Ascending aorta (tissue), 2 donors: ENCODE measurements around the gene ZNF665. TPM values are rescaled to one million over a fixed set of nuclear protein-coding genes. Genes with fewer than 3 reads are reported as not detected.
"Not testable (repeated sequence)": the region's sequence is repeated elsewhere in the genome, so short reads cannot be mapped to it uniquely, and the experiment has no call there.

Experiments used
- DNase-seq, 2 donors: peaks; one replicate each; pipeline ENCODE4 v3.0.0-alpha.2; 2019; ENCODE audit warnings: low spot score in 2 of 2
- H3K27ac ChIP-seq, 2 donors: fragments of 200-600 bp; sonication (generic); one replicate each; pipeline ENCODE4 v1.5.1; 2016 to 2017; ENCODE audit warnings: mild to moderate bottlenecking in 1 of 2
- H3K27me3 ChIP-seq: fragments of 200-600 bp; sonication (generic); one replicate; pipeline ENCODE4 v1.5.1; 2017
- H3K36me3 ChIP-seq, 2 donors: fragments of 200-600 bp; sonication (generic); one replicate each; pipeline ENCODE4 v1.5.1; 2016
- H3K4me1 ChIP-seq, 2 donors: fragments of 200-600 bp; sonication (generic); one replicate each; pipeline ENCODE4 v1.5.1; 2016 to 2017; ENCODE audit warnings: mild to moderate bottlenecking in 1 of 2
- H3K4me3 ChIP-seq, 2 donors: fragments of 200-600 bp; sonication (generic); one replicate each; pipeline ENCODE4 v1.5.1; 2016 to 2017; ENCODE audit warnings: mild to moderate bottlenecking in 1 of 2
- H3K9me3 ChIP-seq, 2 donors: fragments of 200-600 bp; sonication (generic); one replicate each; pipeline ENCODE4 v1.5.1; 2016
- intact Hi-C: fragments of 100-400 bp; cut with DNase I; formaldehyde crosslinking; loops from one replicate; pipeline ENCODE4 v1.15.1; 2023
- total RNA-seq: library from RNA; depleted of rRNA; stranded (reverse); fragments of >200 nt; gene quantifications from one replicate; pipeline ENCODE4 v1.1.0, GENCODE V29; 2016
- TF ChIP-seq, protein P1 (sequence below), 3 experiments: fragments of 200-600 bp in 2 of 3; fragments of 450-650 bp in 1 of 3; sonication (generic) in 2 of 3; IDR thresholded peaks; one replicate each; pipeline ENCODE4 v1.5.1; 2016 to 2019; ENCODE audit warnings: antibody characterized with exemption in 3 of 3, mild to moderate bottlenecking in 1 of 3, moderate library complexity in 1 of 3

The ZNF665 gene
- total RNA-seq, 1 donor from 2014 or later = not detected

DNA sequence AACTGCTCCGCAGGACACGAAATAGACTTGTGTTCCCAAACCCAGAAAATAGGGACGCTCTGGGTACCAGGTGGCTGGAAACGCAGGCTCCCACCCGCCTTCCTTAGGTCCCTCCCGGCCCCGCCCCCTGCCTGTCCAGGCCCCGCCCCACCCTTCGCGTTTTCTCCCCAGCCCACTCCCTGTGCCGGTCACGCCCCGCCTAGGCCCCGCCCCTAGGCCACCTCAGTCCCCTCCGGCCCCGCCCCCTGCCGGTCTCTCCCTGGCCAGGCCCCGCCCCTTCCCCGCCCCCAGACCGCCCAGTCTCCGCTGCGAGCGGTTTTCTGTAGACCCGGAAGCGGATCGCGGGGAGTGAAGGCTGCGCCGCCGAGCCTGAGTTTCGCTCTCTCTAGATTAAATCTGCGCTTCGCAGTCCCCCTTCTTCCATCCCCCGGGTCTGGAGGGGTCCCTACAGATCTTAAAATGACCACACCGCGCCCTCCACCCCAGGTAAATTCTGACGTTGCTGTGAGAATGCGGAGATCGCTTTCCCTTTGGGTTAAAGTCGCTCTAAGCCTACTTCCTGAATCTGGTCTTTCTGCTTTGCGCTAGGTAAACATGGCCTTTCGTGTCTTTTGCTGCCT is 3.7 kb upstream of the ZNF665 start:
- DNase-seq = peak; percentile 86 to 99
- peak overlapping the region; percentile 63 to 99 for H3K4me3 ChIP-seq
- H3K4me1 ChIP-seq = peaks cover 0 to 4% of the 10 kb centered on the region in 2 donors
- peaks cover 4 to 19% of the 10 kb centered on the region in 2 donors for H3K36me3 ChIP-seq
- H3K9me3 ChIP-seq = peaks cover 9 to 26% of the 10 kb centered on the region in 2 donors
- TF ChIP-seq, protein P1, sequence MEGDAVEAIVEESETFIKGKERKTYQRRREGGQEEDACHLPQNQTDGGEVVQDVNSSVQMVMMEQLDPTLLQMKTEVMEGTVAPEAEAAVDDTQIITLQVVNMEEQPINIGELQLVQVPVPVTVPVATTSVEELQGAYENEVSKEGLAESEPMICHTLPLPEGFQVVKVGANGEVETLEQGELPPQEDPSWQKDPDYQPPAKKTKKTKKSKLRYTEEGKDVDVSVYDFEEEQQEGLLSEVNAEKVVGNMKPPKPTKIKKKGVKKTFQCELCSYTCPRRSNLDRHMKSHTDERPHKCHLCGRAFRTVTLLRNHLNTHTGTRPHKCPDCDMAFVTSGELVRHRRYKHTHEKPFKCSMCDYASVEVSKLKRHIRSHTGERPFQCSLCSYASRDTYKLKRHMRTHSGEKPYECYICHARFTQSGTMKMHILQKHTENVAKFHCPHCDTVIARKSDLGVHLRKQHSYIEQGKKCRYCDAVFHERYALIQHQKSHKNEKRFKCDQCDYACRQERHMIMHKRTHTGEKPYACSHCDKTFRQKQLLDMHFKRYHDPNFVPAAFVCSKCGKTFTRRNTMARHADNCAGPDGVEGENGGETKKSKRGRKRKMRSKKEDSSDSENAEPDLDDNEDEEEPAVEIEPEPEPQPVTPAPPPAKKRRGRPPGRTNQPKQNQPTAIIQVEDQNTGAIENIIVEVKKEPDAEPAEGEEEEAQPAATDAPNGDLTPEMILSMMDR (IDR thresholded peaks at IDR 0.05) = no peak
- peak overlapping the region; percentile 88 to 91 for H3K27ac ChIP-seq
- intact Hi-C loops = loop anchor here (1.0 to 10.0 kb wide), 12 partner anchors 136 to 905 kb away; partner anchors contain the start of genes MYADM, NDUFA3, OSCAR and ZNF525
- H3K27me3 ChIP-seq = no peaks in the 10 kb centered on the region

DNA sequence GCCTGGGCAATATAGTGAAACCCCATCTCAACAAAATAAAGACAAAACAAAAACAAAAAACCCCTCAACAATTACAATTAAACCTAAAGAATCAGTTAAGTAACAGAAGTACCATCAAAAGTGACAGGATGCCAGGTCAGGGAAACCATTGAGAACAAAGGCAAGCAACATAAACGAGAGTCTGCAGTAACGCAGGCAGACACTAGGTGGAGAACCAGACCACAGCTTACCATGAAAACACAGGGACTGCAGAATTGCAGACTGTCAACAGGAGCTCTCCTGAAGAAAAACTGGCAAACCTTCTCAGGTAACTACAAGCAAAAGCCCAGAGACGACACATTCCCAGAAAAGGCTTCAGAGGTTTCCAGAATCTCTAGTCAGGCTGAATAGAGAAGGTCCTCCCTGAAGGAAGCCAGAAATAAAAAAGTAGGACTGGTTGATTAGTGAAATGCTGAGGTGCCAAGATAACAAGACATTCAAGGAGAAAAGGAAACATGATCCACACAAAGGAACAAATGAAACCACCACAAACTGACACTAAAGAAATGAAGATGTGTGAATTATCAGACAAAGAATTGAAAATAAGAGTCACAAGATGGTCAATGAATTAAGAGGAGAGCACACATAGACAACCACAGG is 2.2 kb upstream of the ZNF665 start:
- Histone ChIP-seq H3K4me1 (peaks cover 0 to 4% of the 10 kb centered on the region in 2 donors), H3K9me3 (peaks cover 0 to 11% of the 10 kb centered on the region in 2 donors), H3K36me3 (peaks cover 0 to 4% of the 10 kb centered on the region in 2 donors), H3K4me3 (no peak overlapping the region), H3K27ac (no peak overlapping the region), H3K27me3 (no peaks in the 10 kb centered on the region)
- peak; percentile 21 to 89 for DNase-seq
- intact Hi-C loops = loop anchor here (1.0 to 10.0 kb wide), 10 partner anchors 203 to 907 kb away; partner anchors contain the start of genes MYADM, NDUFA3, OSCAR and ZNF761
- TF ChIP-seq, protein P1 (IDR thresholded peaks at IDR 0.05) = peak; percentile 71 to 91 (median 90)

DNA sequence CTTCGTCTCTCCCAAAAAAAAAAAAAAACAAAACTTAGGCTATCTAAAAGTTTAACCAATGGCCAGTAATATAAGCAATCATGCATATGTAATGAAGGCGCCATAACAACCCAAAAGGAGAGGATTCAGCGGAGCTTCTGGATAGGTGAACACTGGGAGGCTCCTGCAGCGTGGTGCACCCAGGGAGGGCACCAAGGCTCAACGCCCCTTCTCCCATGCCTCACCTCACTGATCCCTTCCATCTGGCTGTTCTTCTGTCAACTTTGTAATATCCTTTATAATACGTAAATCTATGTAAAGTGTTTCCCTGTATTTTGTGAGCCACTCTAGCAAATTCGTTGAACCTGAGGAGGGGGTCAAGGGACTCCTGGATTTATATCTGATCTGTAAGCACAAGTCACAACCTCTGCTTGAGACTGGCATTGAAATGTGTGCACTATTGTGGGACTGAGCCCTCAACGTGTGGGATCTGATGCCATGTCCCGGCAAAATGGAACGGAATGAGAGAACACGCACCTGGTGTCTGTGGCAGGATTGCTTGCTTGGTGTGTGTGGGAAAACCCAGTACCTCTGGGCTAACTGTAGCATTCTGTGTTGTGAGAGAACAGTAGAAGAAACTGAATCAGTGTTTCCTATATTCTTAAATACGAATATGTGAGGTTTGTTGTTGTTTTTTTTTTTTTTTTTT is 521 bp upstream of the ZNF665 start:
- TF ChIP-seq, protein P1 (IDR thresholded peaks at IDR 0.05) = no peak
- H3K9me3 ChIP-seq = peaks cover 0 to under 1% of the 10 kb centered on the region in 2 donors
- no peaks in the 10 kb centered on the region for H3K27me3 ChIP-seq
- peaks cover 0 to 4% of the 10 kb centered on the region in 2 donors for H3K4me1 ChIP-seq
- no peaks in the 10 kb centered on the region for H3K36me3 ChIP-seq
- intact Hi-C loops = loop anchor here (1.0 to 10.0 kb wide), 4 partner anchors 34 to 831 kb away; partner anchors contain the start of genes ZNF160, ZNF347 and ZNF761
- H3K27ac ChIP-seq = no peak overlapping the region
- no peak for DNase-seq
- H3K4me3 ChIP-seq = peak overlapping the region; percentile 76 to 89

DNA sequence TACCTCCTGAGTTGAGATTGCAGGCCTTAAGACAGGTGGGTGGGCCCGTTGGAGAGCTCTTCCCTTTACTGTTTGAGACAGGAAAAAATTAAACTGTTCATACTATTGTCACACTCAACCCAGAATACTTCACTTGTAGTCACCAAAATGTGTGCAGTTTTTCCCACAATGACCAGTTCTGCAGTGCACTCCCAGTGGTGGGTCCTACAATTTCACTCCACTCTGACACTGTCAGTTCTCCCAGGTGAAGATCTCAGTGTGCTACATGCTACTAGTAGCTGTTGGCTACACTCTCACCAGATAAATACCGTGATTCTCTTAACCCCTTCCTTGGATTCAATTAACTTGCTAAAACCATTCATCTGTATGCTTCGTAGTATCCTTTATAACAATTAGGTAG is 2.9 kb downstream of the ZNF665 start:
- Histone ChIP-seq H3K9me3 (no peaks in the 10 kb centered on the region), H3K27ac (no peak overlapping the region), H3K4me3 (no peak overlapping the region), H3K27me3 (no peaks in the 10 kb centered on the region), H3K36me3 (no peaks in the 10 kb centered on the region), H3K4me1 (no peaks in the 10 kb centered on the region)
- DNase-seq = no peak
- TF ChIP-seq, protein P1 (IDR thresholded peaks at IDR 0.05) = no peak
- intact Hi-C loops = loop anchor here (10.0 kb wide), 2 partner anchors 245 to 835 kb away; partner anchors contain the start of gene ZNF761

DNA sequence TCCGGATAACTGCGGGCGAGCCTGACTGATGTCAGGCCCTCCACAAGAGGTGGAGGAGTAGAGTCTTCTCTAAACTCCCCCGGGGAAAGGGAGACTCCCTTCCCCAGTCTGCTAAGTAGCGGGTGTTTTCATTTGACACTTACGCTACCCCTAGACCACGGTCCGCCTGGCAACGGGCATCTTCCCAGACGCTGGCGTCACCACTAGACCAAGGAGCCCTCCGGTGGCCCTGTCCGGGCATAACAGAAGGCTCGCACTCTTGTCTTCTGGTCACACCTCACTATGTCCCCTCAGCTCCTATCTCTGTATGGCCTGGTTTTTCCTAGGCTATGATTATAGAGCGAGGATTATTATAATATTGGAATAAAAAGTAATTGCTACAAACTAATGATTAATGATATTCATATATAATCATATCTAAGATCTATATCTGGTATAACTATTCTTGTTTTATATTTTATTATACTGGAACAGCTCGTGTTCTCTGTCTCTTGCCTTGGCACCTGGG is 3.4 kb downstream of the ZNF665 start:
- H3K27me3 ChIP-seq, H3K4me1 ChIP-seq, H3K36me3 ChIP-seq, H3K4me3 ChIP-seq, DNase-seq, H3K27ac ChIP-seq, H3K9me3 ChIP-seq: not testable (repeated sequence)
- intact Hi-C loops = loop anchor here (10.0 kb wide), 2 partner anchors 245 to 835 kb away; partner anchors contain the start of gene ZNF761

DNA sequence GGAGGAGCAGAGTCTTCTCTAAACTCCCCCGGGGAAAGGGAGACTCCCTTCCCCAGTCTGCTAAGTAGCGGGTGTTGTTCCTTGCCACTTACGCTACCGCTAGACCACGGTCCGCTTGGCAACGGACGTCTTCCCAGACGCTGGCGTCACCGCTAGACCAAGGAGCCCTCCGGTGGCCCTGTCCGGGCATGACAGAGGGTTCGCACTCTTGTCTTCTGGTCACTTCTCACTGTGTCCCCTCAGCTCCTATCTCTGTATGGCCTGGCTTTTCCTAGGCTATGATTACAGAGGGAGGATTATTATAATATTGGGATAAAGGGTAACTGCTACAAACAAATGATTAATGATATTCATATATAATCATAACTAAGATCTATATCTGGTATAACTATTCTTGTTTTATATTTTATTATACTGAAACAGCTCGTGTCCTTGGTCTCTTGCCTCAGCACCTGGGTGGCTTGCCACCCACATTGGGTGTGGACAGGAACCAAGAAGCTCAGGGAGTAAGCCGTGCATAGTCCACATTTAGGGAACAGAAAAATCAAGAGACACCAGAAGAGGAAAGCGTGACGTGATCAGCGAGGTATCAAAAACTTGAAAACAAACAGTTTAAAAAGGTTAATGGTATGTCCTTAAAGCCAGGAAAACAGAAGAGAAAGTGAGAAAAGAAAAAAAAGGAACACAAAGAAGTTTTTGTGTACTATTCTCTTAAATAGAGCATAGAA is 7.8 kb downstream of the ZNF665 start:
- H3K4me3 ChIP-seq, intact Hi-C loops, H3K4me1 ChIP-seq, H3K27me3 ChIP-seq, DNase-seq, H3K9me3 ChIP-seq, H3K27ac ChIP-seq: not testable (repeated sequence)
- H3K36me3 ChIP-seq = peaks cover 0 to 21% of the 10 kb centered on the region in 2 donors
